H9 (cell line): ENCODE measurements around the gene STAMBPL1. TPM values are rescaled to one million over a fixed set of nuclear protein-coding genes. Genes with fewer than 3 reads are reported as not detected.

Experiments used
- DNase-seq: peaks from one replicate; pipeline ENCODE4 v3.0.0-alpha.2; 2017
- H2AFZ ChIP-seq: one replicate; pipeline ENCODE4 v1.6.1; 2013; ENCODE audit warnings: mild to moderate bottlenecking, low read length, control low read depth, moderate library complexity
- H2AK5ac ChIP-seq: 2 replicates; pipeline ENCODE4 v1.6.1; 2013; ENCODE audit warnings: low read length, control low read depth, mixed read lengths; ENCODE audit not compliant: insufficient read length
- H2BK120ac ChIP-seq: one replicate; pipeline ENCODE4 v1.6.1; 2013; ENCODE audit warnings: low read depth, mild to moderate bottlenecking, low read length, control low read depth, inconsistent platforms; ENCODE audit not compliant: poor library complexity, severe bottlenecking
- H2BK12ac ChIP-seq: 2 replicates; pipeline ENCODE4 v1.6.1; 2013; ENCODE audit warnings: low read length, control low read depth, mixed read lengths, low read depth; ENCODE audit not compliant: insufficient read length
- H2BK15ac ChIP-seq: 2 replicates; pipeline ENCODE4 v1.6.1; 2013; ENCODE audit warnings: low read depth, low read length, control low read depth
- H2BK20ac ChIP-seq: one replicate; pipeline ENCODE4 v1.6.1; 2013; ENCODE audit warnings: low read depth, mild to moderate bottlenecking, low read length, control low read depth, inconsistent platforms; ENCODE audit not compliant: poor library complexity, severe bottlenecking
- H2BK5ac ChIP-seq: 2 replicates; pipeline ENCODE4 v1.6.1; 2013; ENCODE audit warnings: low read length, control low read depth, mixed read lengths; ENCODE audit not compliant: insufficient read length
- H3K14ac ChIP-seq: 2 replicates; pipeline ENCODE4 v1.6.1; 2013; ENCODE audit warnings: low read length, control low read depth; ENCODE audit not compliant: insufficient read depth
- H3K18ac ChIP-seq: 2 replicates; pipeline ENCODE4 v1.6.1; 2013; ENCODE audit warnings: low read depth, mild to moderate bottlenecking, mixed read lengths, low read length, control low read depth; ENCODE audit not compliant: insufficient read length
- H3K23ac ChIP-seq: 2 replicates; pipeline ENCODE4 v1.6.1; 2013; ENCODE audit warnings: low read length, control low read depth, mixed read lengths, low read depth; ENCODE audit not compliant: insufficient read length
- H3K23me2 ChIP-seq: 2 replicates; pipeline ENCODE4 v1.6.1; 2013; ENCODE audit warnings: low read depth, mild to moderate bottlenecking, mixed read lengths, low read length, control low read depth; ENCODE audit not compliant: insufficient read length, poor library complexity, severe bottlenecking
- H3K27ac ChIP-seq: 2 replicates; pipeline ENCODE4 v1.5.1; 2013; ENCODE audit warnings: low read length, control low read depth, mixed read lengths, low read depth; ENCODE audit not compliant: insufficient read length
- H3K27me3 ChIP-seq: 2 replicates; pipeline ENCODE4 v1.6.1; 2013; ENCODE audit warnings: low read length, control low read depth, inconsistent platforms; ENCODE audit not compliant: insufficient read depth
- H3K4ac ChIP-seq: 2 replicates; pipeline ENCODE4 v1.6.1; 2013; ENCODE audit warnings: low read depth, mild to moderate bottlenecking, control low read depth, inconsistent platforms, low read length, moderate library complexity
- H3K4me1 ChIP-seq: 2 replicates; pipeline ENCODE4 v1.6.1; 2013; ENCODE audit warnings: low read length, control low read depth, inconsistent platforms; ENCODE audit not compliant: insufficient read depth
- H3K4me2 ChIP-seq: 2 replicates; pipeline ENCODE4 v1.6.1; 2013; ENCODE audit warnings: low read length, control low read depth, mixed read lengths; ENCODE audit not compliant: insufficient read length, insufficient read depth
- H3K56ac ChIP-seq: 2 replicates; pipeline ENCODE4 v1.6.1; 2013; ENCODE audit warnings: low read depth, mild to moderate bottlenecking, mixed read lengths, low read length, control low read depth; ENCODE audit not compliant: insufficient read length
- H3K79me1 ChIP-seq: 2 replicates; pipeline ENCODE4 v1.6.1; 2013; ENCODE audit warnings: low read depth, mild to moderate bottlenecking, moderate library complexity, low read length, control low read depth, inconsistent platforms; ENCODE audit not compliant: insufficient read depth, poor library complexity, severe bottlenecking
- H3K79me2 ChIP-seq: 2 replicates; pipeline ENCODE4 v1.6.1; 2013; ENCODE audit warnings: low read length, control low read depth, inconsistent platforms; ENCODE audit not compliant: insufficient read depth
- H3K9ac ChIP-seq: 2 replicates; pipeline ENCODE4 v1.6.1; 2013; ENCODE audit warnings: low read length, control low read depth, mixed read lengths; ENCODE audit not compliant: insufficient read length; ENCODE audit errors: extremely low read depth
- H3K9me3 ChIP-seq: one replicate; pipeline ENCODE4 v1.6.1; 2013; ENCODE audit warnings: low read depth, low read length, inconsistent platforms; ENCODE audit not compliant: control insufficient read depth
- H3T11ph ChIP-seq: one replicate; pipeline ENCODE4 v1.6.1; 2013; ENCODE audit warnings: mild to moderate bottlenecking, low read length, control low read depth, inconsistent platforms
- H4K20me1 ChIP-seq: one replicate; pipeline ENCODE4 v1.6.1; 2013; ENCODE audit not compliant: control insufficient read depth, insufficient read length, insufficient read depth
- H4K5ac ChIP-seq: 2 replicates; pipeline ENCODE4 v1.6.1; 2013; ENCODE audit warnings: low read depth, mild to moderate bottlenecking, mixed read lengths, low read length, control low read depth; ENCODE audit not compliant: insufficient read length
- H4K8ac ChIP-seq: replicated peaks from 2 replicates; pipeline ENCODE4 v1.6.1; 2013; ENCODE audit warnings: low read length, control low read depth, mixed read lengths, low read depth; ENCODE audit not compliant: insufficient read length
- H4K91ac ChIP-seq: 2 replicates; pipeline ENCODE4 v1.6.1; 2013; ENCODE audit warnings: low read depth, mild to moderate bottlenecking, moderate library complexity, mixed read lengths, low read length, control low read depth; ENCODE audit not compliant: insufficient read length
- H3K27ac Mint-ChIP-seq, 3 experiments: 2 replicates in 2 of 3; 3 replicates in 1 of 3; pipeline ENCODE4 v1.8.0; 2020 to 2021; ENCODE audit warnings: mixed read lengths in 3 of 3, mild to moderate bottlenecking in 1 of 3, moderate library complexity in 1 of 3
- H3K27me3 Mint-ChIP-seq: 2 replicates; pipeline ENCODE4 v1.8.0; 2021; ENCODE audit warnings: low read depth, mild to moderate bottlenecking, moderate library complexity, mixed read lengths
- H3K36me3 Mint-ChIP-seq, 3 experiments: 2 replicates in 2 of 3; 3 replicates in 1 of 3; pipeline ENCODE4 v1.8.0; 2020 to 2021; ENCODE audit warnings: low read depth in 3 of 3, mixed read lengths in 3 of 3; ENCODE audit not compliant: insufficient read depth in 1 of 3
- H3K4me1 Mint-ChIP-seq, 2 experiments: 2 replicates each; pipeline ENCODE4 v1.8.0; 2020; ENCODE audit warnings: mixed read lengths in 2 of 2
- H3K4me3 Mint-ChIP-seq, 2 experiments: 2 replicates in 1 of 2; 3 replicates in 1 of 2; pipeline ENCODE4 v1.8.0; 2020 to 2021; ENCODE audit warnings: mild to moderate bottlenecking in 2 of 2, mixed read lengths in 2 of 2, moderate library complexity in 1 of 2
- H3K9me3 Mint-ChIP-seq, 2 experiments: 2 replicates in 1 of 2; 3 replicates in 1 of 2; pipeline ENCODE4 v1.8.0; 2020; ENCODE audit warnings: mild to moderate bottlenecking in 2 of 2, mixed read lengths in 2 of 2, moderate library complexity in 1 of 2
- WGBS: extraction: QIAGEN DNeasy Blood & Tissue Kit; methylation state at CpG from one replicate; pipeline ENCODE4 v1.1.7; 2013; ENCODE audit warnings: missing lambda C conversion rate, low lambda C conversion rate, mixed read lengths; ENCODE audit not compliant: insufficient read length; ENCODE audit errors: extremely low coverage; 5-methylcytosine and 5-hydroxymethylcytosine counted together
- total RNA-seq: library from RNA; stranded (reverse); gene quantifications from 2 replicates; pipeline ENCODE4 v1.2.1, GENCODE V29; 2021
- TF ChIP-seq, protein P1 (sequence below): fragments of 200-600 bp; sonication (generic); conservative IDR thresholded peaks from 3 replicates; pipeline ENCODE4 v1.8.0; 2021; ENCODE audit warnings: antibody characterized with exemption, mild to moderate bottlenecking

The STAMBPL1 gene
- total RNA-seq, 1 experiment from 2014 or later = 3.2 TPM

DNA sequence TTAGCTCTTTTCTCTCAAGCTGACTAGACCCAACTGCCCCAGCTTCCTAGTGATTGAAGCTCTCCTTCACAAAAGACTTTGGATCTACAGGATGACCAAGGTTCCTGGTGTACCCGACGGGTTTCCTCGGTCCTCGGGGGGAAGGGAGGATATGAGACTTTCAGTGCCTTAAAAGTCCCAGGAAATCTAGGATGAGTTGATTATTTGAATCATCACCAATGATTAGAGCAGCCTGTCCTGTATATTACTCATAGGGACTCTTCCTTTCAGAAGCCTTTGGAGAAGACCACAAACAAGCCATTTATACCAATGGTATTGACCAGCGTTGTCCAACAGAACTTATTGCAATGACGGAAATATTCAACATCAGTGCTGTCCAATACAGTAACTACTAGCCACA is 78.7 kb downstream of the STAMBPL1 start:
- Histone ChIP-seq H3K9me3 (no peaks in the 10 kb centered on the region), H2BK5ac (no peak overlapping the region), H3K14ac (no peak overlapping the region), H3K4ac (no peak overlapping the region), H3K23ac (no peak overlapping the region), H4K8ac (no peak overlapping the region), H3K18ac (no peak overlapping the region), H3K56ac (no peak overlapping the region), H3K4me2 (no peak overlapping the region), H3K23me2 (no peaks in the 10 kb centered on the region), H2AFZ (no peak overlapping the region), H3T11ph (no peak overlapping the region), H2BK12ac (no peak overlapping the region), H3K79me2 (no peaks in the 10 kb centered on the region), H3K27me3 (no peaks in the 10 kb centered on the region), H2AK5ac (no peak overlapping the region), H4K5ac (no peak overlapping the region), H3K79me1 (no peaks in the 10 kb centered on the region), H4K20me1 (no peaks in the 10 kb centered on the region), H2BK120ac (no peak overlapping the region), H2BK20ac (no peak overlapping the region), H3K4me1 (no peaks in the 10 kb centered on the region), H4K91ac (no peak overlapping the region), H3K27ac (no peak overlapping the region), H2BK15ac (no peak overlapping the region), H3K9ac (no peak overlapping the region)
- H3K9me3 Mint-ChIP-seq = no peaks in the 10 kb centered on the region
- no CpG with 5 or more reads among the region's 6 CpGs for WGBS
- peaks cover 0 to under 1% of the 10 kb centered on the region in 2 experiments; a peak in 3 of 4 replicates for H3K4me1 Mint-ChIP-seq
- H3K27ac Mint-ChIP-seq = no peak overlapping the region
- no peaks in the 10 kb centered on the region for H3K36me3 Mint-ChIP-seq
- no peak for DNase-seq
- no peak overlapping the region for H3K4me3 Mint-ChIP-seq
- no peaks in the 10 kb centered on the region for H3K27me3 Mint-ChIP-seq
- TF ChIP-seq, protein P1, sequence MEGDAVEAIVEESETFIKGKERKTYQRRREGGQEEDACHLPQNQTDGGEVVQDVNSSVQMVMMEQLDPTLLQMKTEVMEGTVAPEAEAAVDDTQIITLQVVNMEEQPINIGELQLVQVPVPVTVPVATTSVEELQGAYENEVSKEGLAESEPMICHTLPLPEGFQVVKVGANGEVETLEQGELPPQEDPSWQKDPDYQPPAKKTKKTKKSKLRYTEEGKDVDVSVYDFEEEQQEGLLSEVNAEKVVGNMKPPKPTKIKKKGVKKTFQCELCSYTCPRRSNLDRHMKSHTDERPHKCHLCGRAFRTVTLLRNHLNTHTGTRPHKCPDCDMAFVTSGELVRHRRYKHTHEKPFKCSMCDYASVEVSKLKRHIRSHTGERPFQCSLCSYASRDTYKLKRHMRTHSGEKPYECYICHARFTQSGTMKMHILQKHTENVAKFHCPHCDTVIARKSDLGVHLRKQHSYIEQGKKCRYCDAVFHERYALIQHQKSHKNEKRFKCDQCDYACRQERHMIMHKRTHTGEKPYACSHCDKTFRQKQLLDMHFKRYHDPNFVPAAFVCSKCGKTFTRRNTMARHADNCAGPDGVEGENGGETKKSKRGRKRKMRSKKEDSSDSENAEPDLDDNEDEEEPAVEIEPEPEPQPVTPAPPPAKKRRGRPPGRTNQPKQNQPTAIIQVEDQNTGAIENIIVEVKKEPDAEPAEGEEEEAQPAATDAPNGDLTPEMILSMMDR = no peak
